HCT116 (cell line): ENCODE results near the gene SNX2.

Experiments
- EGR1 ChIP-seq: IDR thresholded peaks from 2 replicates; pipeline ENCODE4 v1.6.1; 2012; ENCODE audit warnings: low read depth
- EZH2 ChIP-seq: fragments of 200-600 bp; sonication (generic); IDR thresholded peaks from 2 replicates; pipeline ENCODE4 v1.6.1; 2017; ENCODE audit warnings: antibody characterized with exemption, mixed run types
- EZH2phosphoT487 ChIP-seq: fragments of 200-600 bp; IDR thresholded peaks from 2 replicates; pipeline ENCODE4 v1.6.1; 2018; ENCODE audit warnings: antibody characterized with exemption, borderline replicate concordance
- JUND ChIP-seq: IDR thresholded peaks from 2 replicates; pipeline ENCODE4 v1.6.1; 2012
- POLR2A ChIP-seq: IDR thresholded peaks from 2 replicates; pipeline ENCODE4 v1.7.0; 2011; ENCODE audit warnings: borderline replicate concordance; ENCODE audit not compliant: insufficient read depth, insufficient read length; ENCODE audit errors: extremely low read depth
- POLR2AphosphoS5 ChIP-seq: IDR thresholded peaks from 2 replicates; pipeline ENCODE4 v1.6.1; 2011; ENCODE audit warnings: mild to moderate bottlenecking, low read depth, low read length, moderate library complexity
- RAD21 ChIP-seq: IDR thresholded peaks from 2 replicates; pipeline ENCODE4 v1.6.1; 2012; ENCODE audit warnings: low read depth, mild to moderate bottlenecking
- SIN3A ChIP-seq: IDR thresholded peaks from 2 replicates; pipeline ENCODE4 v1.6.1; 2012; ENCODE audit warnings: low read depth
- SRF ChIP-seq: IDR thresholded peaks from 2 replicates; pipeline ENCODE4 v1.6.1; 2012; ENCODE audit warnings: low read depth
- ZNF274 ChIP-seq: fragments of 200-500 bp; sonication (Bioruptor generic); IDR thresholded peaks from 2 replicates; pipeline ENCODE4 v1.6.1; 2014; ENCODE audit warnings: mild to moderate bottlenecking, low read depth, low read length, inconsistent platforms
- TF ChIP-seq, protein P1 (sequence below), 3 experiments: fragments of 200-600 bp in 1 of 3; sonication (generic) in 1 of 3; IDR thresholded peaks in 2 of 3; conservative IDR thresholded peaks in 1 of 3; 2 replicates each; pipeline ENCODE4 v1.5.1; 2012 to 2017; ENCODE audit warnings: low read depth in 2 of 3, low read length in 2 of 3, antibody characterized with exemption in 1 of 3, borderline replicate concordance in 1 of 3, control low read depth in 1 of 3, mild to moderate bottlenecking in 1 of 3, mixed read lengths in 1 of 3, mixed run types in 1 of 3, moderate library complexity in 1 of 3; ENCODE audit not compliant: insufficient read depth in 1 of 3
- TF ChIP-seq, protein P2 (sequence below): IDR thresholded peaks from 2 replicates; pipeline ENCODE4 v1.6.1; 2012
- TF ChIP-seq, protein P3 (sequence below): IDR thresholded peaks from 2 replicates; pipeline ENCODE4 v1.6.1; 2012

DNA sequence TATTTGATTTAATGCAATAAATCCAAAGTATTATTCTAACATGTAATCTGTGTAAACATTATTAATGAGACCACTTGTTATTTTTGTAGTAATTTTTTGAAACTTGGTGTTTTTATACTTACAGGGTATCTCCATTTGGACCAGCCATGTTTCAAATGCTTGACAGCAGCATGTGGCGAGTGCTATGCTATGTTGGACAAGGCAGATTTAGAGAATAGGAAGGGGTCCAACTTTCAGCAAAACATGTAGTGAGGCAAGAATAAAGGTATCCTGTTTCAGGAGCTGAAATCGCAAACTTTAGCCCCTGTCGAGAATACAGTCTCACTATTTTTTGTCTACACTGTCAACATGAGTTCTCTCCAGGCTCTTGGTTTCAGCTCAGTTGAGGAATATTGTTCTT lies 104.2 kb downstream of the SNX2 start:
- TF ChIP-seq, protein P1, sequence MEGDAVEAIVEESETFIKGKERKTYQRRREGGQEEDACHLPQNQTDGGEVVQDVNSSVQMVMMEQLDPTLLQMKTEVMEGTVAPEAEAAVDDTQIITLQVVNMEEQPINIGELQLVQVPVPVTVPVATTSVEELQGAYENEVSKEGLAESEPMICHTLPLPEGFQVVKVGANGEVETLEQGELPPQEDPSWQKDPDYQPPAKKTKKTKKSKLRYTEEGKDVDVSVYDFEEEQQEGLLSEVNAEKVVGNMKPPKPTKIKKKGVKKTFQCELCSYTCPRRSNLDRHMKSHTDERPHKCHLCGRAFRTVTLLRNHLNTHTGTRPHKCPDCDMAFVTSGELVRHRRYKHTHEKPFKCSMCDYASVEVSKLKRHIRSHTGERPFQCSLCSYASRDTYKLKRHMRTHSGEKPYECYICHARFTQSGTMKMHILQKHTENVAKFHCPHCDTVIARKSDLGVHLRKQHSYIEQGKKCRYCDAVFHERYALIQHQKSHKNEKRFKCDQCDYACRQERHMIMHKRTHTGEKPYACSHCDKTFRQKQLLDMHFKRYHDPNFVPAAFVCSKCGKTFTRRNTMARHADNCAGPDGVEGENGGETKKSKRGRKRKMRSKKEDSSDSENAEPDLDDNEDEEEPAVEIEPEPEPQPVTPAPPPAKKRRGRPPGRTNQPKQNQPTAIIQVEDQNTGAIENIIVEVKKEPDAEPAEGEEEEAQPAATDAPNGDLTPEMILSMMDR (IDR thresholded peaks at IDR 0.05 in 2 of 3, conservative IDR thresholded peaks at IDR 0.05 in 1 of 3; ENCODE audit: borderline replicate concordance in 1 of 3, insufficient read depth in 1 of 3, low read depth in 2 of 3, low read length in 2 of 3), result no peak
- TF ChIP-seq JUND (no peak), POLR2AphosphoS5 (no peak), EZH2 (no peak), POLR2A (no peak), SIN3A (no peak), EZH2phosphoT487 (no peak), ZNF274 (no peak), SRF (no peak), RAD21 (no peak), EGR1 (no peak)
- TF ChIP-seq, protein P2, sequence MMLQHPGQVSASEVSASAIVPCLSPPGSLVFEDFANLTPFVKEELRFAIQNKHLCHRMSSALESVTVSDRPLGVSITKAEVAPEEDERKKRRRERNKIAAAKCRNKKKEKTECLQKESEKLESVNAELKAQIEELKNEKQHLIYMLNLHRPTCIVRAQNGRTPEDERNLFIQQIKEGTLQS, result no peak
- TF ChIP-seq, protein P3, sequence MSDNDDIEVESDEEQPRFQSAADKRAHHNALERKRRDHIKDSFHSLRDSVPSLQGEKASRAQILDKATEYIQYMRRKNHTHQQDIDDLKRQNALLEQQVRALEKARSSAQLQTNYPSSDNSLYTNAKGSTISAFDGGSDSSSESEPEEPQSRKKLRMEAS, result no peak
